Natural killer cell treated with Interleukin-12 subunit alpha and Interleukin-12 subunit beta and Interleukin-15 and Interleukin-18, amount 100 ng/mL, for 72 hours (primary cell): ENCODE results near the gene CDC42BPA. TPM values are rescaled to one million over a fixed set of nuclear protein-coding genes. Genes with fewer than 3 reads are reported as not detected.

Experiments used
- ATAC-seq, 2 donors: fragments of 150-1000 bp; cut with Tn5 transposase in 1 of 2; sonication (Bioruptor Pico), chemical (Tn5 transposase) in 1 of 2; 2 replicates each; pipeline ENCODE4 v1.10.0; 2021
- DNase-seq: peaks from one replicate; pipeline ENCODE4 v3.0.0; 2022; ENCODE audit warnings: low spot score
- H3K27ac Mint-ChIP-seq, 2 donors: 1 replicate in 1 of 2; 2 replicates in 1 of 2; pipeline ENCODE4 v1.8.0; 2022; ENCODE audit warnings: mixed read lengths in 2 of 2, mild to moderate bottlenecking in 1 of 2, moderate library complexity in 1 of 2
- H3K27me3 Mint-ChIP-seq, 2 donors: 1 replicate in 1 of 2; 2 replicates in 1 of 2; pipeline ENCODE4 v1.8.0; 2022; ENCODE audit warnings: mixed read lengths in 2 of 2
- H3K36me3 Mint-ChIP-seq: one replicate; pipeline ENCODE4 v1.8.0; 2022; ENCODE audit warnings: mixed read lengths
- H3K4me1 Mint-ChIP-seq, 2 donors: 1 replicate in 1 of 2; 2 replicates in 1 of 2; pipeline ENCODE4 v1.8.0; 2022; ENCODE audit warnings: low read depth in 2 of 2, mixed read lengths in 2 of 2, mild to moderate bottlenecking in 1 of 2
- H3K4me3 Mint-ChIP-seq: one replicate; pipeline ENCODE4 v1.8.0; 2022; ENCODE audit warnings: mixed read lengths
- H3K9me3 Mint-ChIP-seq: 2 replicates; pipeline ENCODE4 v1.8.0; 2022; ENCODE audit warnings: mixed read lengths
- total RNA-seq, 2 donors: library from RNA; stranded (reverse); gene quantifications; one replicate each; pipeline ENCODE4 v1.2.3, GENCODE V29; 2022

The CDC42BPA gene
- total RNA-seq, 2 donors from 2014 or later: 0.64 to 2.8 TPM

DNA sequence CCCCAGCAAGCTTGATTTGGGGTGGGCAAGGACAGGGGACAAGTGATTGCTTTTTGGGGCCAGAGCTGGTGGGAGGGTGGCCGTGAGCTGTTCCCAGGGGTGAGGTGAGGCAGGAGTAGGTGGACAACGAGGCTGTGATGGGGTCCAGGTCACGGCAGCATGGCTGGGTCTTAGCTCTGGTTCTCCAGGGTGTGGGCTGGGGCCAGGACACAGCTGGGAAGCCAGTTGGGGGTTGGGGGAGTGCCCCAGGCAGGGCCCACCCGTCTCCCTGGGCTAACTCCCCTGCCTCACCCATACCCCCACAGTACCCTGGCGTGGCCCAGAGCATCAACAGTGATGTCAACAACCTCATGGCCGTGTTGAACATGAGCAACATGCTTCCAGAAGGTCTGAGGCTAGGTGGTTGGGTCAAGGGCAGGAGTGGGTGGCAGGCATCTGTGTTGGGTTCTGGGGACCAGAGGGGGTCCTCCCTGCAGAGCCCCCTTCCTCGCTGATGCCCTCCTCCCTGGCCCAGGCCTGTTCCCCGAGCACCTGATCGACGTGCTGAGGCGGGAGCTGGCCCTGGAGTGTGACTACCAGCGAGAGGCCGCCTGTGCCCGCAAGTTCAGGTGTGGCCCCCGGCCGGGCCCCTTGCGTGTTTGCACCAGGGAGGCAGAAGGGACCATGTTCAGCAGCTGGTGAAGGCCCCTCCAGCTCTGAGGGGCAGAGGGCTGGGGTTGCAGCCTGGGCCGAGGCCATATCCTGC, 334.9 kb downstream of the CDC42BPA start:
- H3K4me1 Mint-ChIP-seq: no peaks in the 10 kb centered on the region
- ATAC-seq: no peak
- H3K9me3 Mint-ChIP-seq: no peaks in the 10 kb centered on the region
- no peaks in the 10 kb centered on the region for H3K36me3 Mint-ChIP-seq
- no peak for DNase-seq
- no peaks in the 10 kb centered on the region for H3K27me3 Mint-ChIP-seq
- H3K4me3 Mint-ChIP-seq: no peak overlapping the region
- no peak overlapping the region for H3K27ac Mint-ChIP-seq

GRCh38 chr1:226982451-226983177, 335.7 kb downstream of the CDC42BPA start:
- H3K36me3 Mint-ChIP-seq: no peaks in the 10 kb centered on the region
- ATAC-seq: no peak

DNA sequence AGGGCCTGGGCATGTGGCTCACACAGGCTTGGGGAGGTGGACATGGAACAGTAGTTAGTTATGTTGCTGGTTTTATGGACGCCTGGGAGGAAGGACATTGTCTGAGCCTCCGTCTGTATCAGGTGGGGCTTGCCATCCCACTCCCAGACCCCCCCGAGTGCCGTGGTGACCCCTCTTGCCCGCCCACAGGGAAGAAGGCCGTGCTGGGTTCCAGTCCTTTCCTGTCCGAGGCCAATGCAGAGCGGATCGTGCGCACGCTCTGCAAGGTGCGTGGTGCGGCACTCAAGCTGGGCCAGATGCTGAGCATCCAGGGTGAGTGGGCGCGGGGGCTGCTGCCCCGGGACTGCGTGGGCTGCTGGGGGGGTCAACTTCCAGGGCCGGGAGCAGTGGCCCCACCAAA, 336.5 kb downstream of the CDC42BPA start:
- DNase-seq: no peak
- ATAC-seq: no peak
- no peak overlapping the region for H3K27ac Mint-ChIP-seq
- H3K9me3 Mint-ChIP-seq: no peaks in the 10 kb centered on the region
- H3K4me3 Mint-ChIP-seq: no peak overlapping the region
- H3K27me3 Mint-ChIP-seq: no peaks in the 10 kb centered on the region
- H3K36me3 Mint-ChIP-seq: no peaks in the 10 kb centered on the region
- H3K4me1 Mint-ChIP-seq: no peaks in the 10 kb centered on the region

More at GRCh38 chr1:226982451-226983177, 335.7 kb downstream of the CDC42BPA start:
- H3K9me3 Mint-ChIP-seq: no peaks in the 10 kb centered on the region
- DNase-seq: no peak
- H3K4me3 Mint-ChIP-seq: no peak overlapping the region
- no peak overlapping the region for H3K27ac Mint-ChIP-seq
- H3K27me3 Mint-ChIP-seq: no peaks in the 10 kb centered on the region
- no peaks in the 10 kb centered on the region for H3K4me1 Mint-ChIP-seq

- no peak for DNase-seq
- H3K36me3 Mint-ChIP-seq: no peaks in the 10 kb centered on the region
- no peaks in the 10 kb centered on the region for H3K4me1 Mint-ChIP-seq
- H3K27ac Mint-ChIP-seq: no peak overlapping the region
- ATAC-seq: no peak
- H3K9me3 Mint-ChIP-seq: no peaks in the 10 kb centered on the region
- H3K4me3 Mint-ChIP-seq: no peak overlapping the region
- H3K27me3 Mint-ChIP-seq: no peaks in the 10 kb centered on the region
Observed at GRCh38 chr1:226981386-226981817, 336.9 kb downstream of the CDC42BPA start.

DNA sequence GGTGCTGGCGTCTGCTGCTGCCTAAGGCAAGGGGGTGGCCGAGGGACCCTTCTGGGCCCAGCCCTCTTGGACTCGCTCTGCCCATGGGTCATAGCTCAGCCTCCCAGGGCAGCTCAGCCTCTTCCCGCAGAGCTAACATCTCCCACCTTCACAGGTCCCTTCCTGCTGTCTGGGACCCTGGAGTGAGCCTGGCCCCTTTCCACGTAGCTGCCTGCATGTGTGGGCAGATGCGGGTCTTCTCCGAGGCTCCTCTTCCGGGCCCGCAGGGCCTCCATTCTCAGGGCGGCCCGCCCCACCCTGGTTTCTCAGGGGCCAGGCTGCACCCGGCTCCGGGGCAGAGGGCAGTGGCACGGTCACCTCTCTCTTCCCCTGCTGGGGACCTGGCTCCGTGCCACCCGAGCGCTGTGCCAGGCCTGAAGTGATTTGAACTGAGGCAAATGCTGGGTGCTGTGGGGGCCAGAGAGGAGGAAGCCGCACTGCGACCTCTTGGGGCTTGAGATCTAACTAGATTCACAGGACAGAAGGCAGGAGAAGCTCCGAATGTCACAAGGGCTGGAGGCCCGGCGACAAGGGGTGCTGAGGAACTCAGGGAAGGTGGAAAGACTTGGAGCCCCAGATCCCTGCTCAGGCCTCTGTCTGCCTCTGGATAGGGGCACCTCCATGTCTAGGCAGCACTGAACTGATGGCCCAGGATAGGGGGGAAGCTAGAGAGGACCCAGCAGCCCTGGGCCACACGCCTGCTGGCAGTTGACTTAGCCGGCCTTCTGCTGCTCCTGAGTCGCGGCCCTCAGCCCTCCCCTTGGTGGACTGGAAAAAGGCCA, 337.5 kb downstream of the CDC42BPA start:
- Mint-ChIP-seq H3K4me3 (no peak overlapping the region), H3K9me3 (no peaks in the 10 kb centered on the region), H3K27ac (no peak overlapping the region), H3K27me3 (no peaks in the 10 kb centered on the region), H3K36me3 (no peaks in the 10 kb centered on the region), H3K4me1 (no peaks in the 10 kb centered on the region)
- no peak for ATAC-seq
- DNase-seq: no peak

- Mint-ChIP-seq H3K9me3 (no peaks in the 10 kb centered on the region), H3K27me3 (no peaks in the 10 kb centered on the region), H3K27ac (no peak overlapping the region), H3K4me1 (no peaks in the 10 kb centered on the region), H3K36me3 (no peaks in the 10 kb centered on the region), H3K4me3 (no peak overlapping the region)
- DNase-seq (no peak), ATAC-seq (no peak)
Observed at GRCh38 chr1:226980122-226980560, 338.2 kb downstream of the CDC42BPA start.

DNA sequence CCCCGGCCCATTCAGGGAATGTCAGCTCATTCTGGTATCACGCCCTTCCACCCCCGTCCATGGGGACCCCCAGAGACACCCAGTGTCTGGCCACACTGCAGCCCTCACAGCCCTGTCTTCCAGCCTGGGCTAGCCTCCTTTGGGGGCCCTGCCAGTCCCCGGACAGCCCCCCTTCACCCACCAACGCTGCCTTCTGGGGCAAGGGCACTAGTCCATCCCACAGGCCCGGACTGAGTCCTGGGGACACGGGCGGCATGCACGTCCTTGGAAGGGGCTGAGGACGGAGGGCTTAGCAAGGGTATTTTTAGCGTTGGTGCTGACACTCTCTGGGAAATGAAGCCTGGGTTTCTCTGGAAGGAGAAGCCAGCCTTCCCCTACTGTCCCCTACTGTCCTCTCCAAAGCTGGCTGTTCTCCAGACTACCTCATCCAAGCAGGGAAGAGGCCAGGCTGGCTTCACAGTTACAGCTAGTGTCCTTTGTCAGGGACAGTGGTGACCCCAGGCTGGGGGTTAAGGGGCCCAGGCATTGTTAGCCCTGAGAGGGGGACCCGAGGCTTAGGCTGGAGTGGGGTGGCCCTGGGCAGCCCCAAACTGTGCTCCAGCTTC, 338.7 kb downstream of the CDC42BPA start:
- Mint-ChIP-seq H3K27ac (no peak overlapping the region), H3K27me3 (no peaks in the 10 kb centered on the region), H3K9me3 (no peaks in the 10 kb centered on the region), H3K36me3 (no peaks in the 10 kb centered on the region), H3K4me1 (peaks cover 0 to 3% of the 10 kb centered on the region in 2 donors), H3K4me3 (no peak overlapping the region)
- DNase-seq (no peak), ATAC-seq (no peak)

GRCh38 chr1:226979115-226979516, 339.2 kb downstream of the CDC42BPA start:
- H3K4me1 Mint-ChIP-seq: peaks cover 0 to 3% of the 10 kb centered on the region in 2 donors
- ATAC-seq (no peak), DNase-seq (no peak)
- no peaks in the 10 kb centered on the region for H3K27me3 Mint-ChIP-seq
- no peak overlapping the region for H3K4me3 Mint-ChIP-seq
- H3K27ac Mint-ChIP-seq: no peak overlapping the region
- H3K9me3 Mint-ChIP-seq: no peaks in the 10 kb centered on the region
- H3K36me3 Mint-ChIP-seq: no peaks in the 10 kb centered on the region

- Mint-ChIP-seq H3K27me3 (no peaks in the 10 kb centered on the region), H3K27ac (no peak overlapping the region), H3K4me1 (peaks cover 0 to 3% of the 10 kb centered on the region in 2 donors), H3K36me3 (no peaks in the 10 kb centered on the region), H3K9me3 (no peaks in the 10 kb centered on the region), H3K4me3 (no peak overlapping the region)
- ATAC-seq (no peak), DNase-seq (no peak)
Observed at GRCh38 chr1:226978432-226979114, 339.7 kb downstream of the CDC42BPA start.

- H3K4me3 Mint-ChIP-seq: no peak overlapping the region
- no peak for DNase-seq
- no peaks in the 10 kb centered on the region for H3K27me3 Mint-ChIP-seq
- no peaks in the 10 kb centered on the region for H3K36me3 Mint-ChIP-seq
- ATAC-seq: peak in 1 of 2 donors; percentile 22
- H3K9me3 Mint-ChIP-seq: no peaks in the 10 kb centered on the region
- H3K27ac Mint-ChIP-seq: no peak overlapping the region
- H3K4me1 Mint-ChIP-seq: peaks cover 0 to 3% of the 10 kb centered on the region in 2 donors
Observed at GRCh38 chr1:226977643-226978431, 340.5 kb downstream of the CDC42BPA start.

- DNase-seq (peak; percentile 45), ATAC-seq (no peak)
- no peaks in the 10 kb centered on the region for H3K27me3 Mint-ChIP-seq
- H3K27ac Mint-ChIP-seq: no peak overlapping the region
- no peaks in the 10 kb centered on the region for H3K9me3 Mint-ChIP-seq
- H3K4me3 Mint-ChIP-seq: no peak overlapping the region
- H3K36me3 Mint-ChIP-seq: peaks cover 2% of the 10 kb centered on the region
- peaks cover under 1 to 3% of the 10 kb centered on the region in 2 donors for H3K4me1 Mint-ChIP-seq
Observed at GRCh38 chr1:226976978-226977642, 341.2 kb downstream of the CDC42BPA start.
